ENCODE data around the gene SSRP1.

- no peak for TF ChIP-seq CTCF (IDR thresholded peaks at IDR 0.05; ENCODE audit: insufficient read depth, low read depth, low read length)
- no peak for TF ChIP-seq EZH2 (IDR thresholded peaks at IDR 0.05; ENCODE audit: insufficient read depth, low read length)
Observed at GRCh38 chr11:57331720-57332119, 4.0 kb downstream of the SSRP1 start.
